HepG2 (cell line): ENCODE data around the gene C20orf204. TPM values are rescaled to one million over a fixed set of nuclear protein-coding genes. Genes with fewer than 3 reads are reported as not detected.

ENCODE experiments used
- ARNTL ChIP-seq: sonication (generic); formaldehyde crosslinking; IDR thresholded peaks from 2 replicates; pipeline ENCODE4 v1.4.0; 2020; ENCODE audit warnings: mild to moderate bottlenecking, missing genetic modification reagents
- BRCA1 ChIP-seq: sonication (generic); formaldehyde crosslinking; IDR thresholded peaks from 2 replicates; pipeline ENCODE4 v1.4.0; 2020; ENCODE audit warnings: missing genetic modification reagents
- ELF4 ChIP-seq: sonication (generic); formaldehyde crosslinking; IDR thresholded peaks from 2 replicates; pipeline ENCODE4 v1.5.0; 2020; ENCODE audit warnings: missing genetic modification reagents, mild to moderate bottlenecking, moderate library complexity, borderline replicate concordance
- FOXP1 ChIP-seq, 2 experiments: fragments of 450-650 bp in 1 of 2; IDR thresholded peaks; 2 replicates each; pipeline ENCODE4 v1.6.1; 2017 to 2018; ENCODE audit warnings: antibody characterized with exemption in 1 of 2
- MED8 ChIP-seq: sonication (generic); formaldehyde crosslinking; IDR thresholded peaks from 2 replicates; pipeline ENCODE4 v1.8.1; 2023; ENCODE audit warnings: mild to moderate bottlenecking, missing genetic modification reagents; ENCODE audit not compliant: insufficient replicate concordance
- RXRB ChIP-seq: IDR thresholded peaks from 2 replicates; pipeline ENCODE4 v1.6.1; 2016; ENCODE audit warnings: borderline replicate concordance, missing genetic modification reagents, missing compliant biosample characterization
- SALL2 ChIP-seq: sonication (generic); formaldehyde crosslinking; IDR thresholded peaks from 2 replicates; pipeline ENCODE4 v1.8.1; 2023; ENCODE audit warnings: mild to moderate bottlenecking, missing genetic modification reagents, inconsistent platforms
- SNAI1 ChIP-seq: sonication (generic); formaldehyde crosslinking; IDR thresholded peaks from 2 replicates; pipeline ENCODE4 v1.5.0; 2020; ENCODE audit warnings: mild to moderate bottlenecking, missing genetic modification reagents, borderline replicate concordance
- SP1 ChIP-seq, 2 experiments: fragments of 450-650 bp in 1 of 2; sonication (generic) in 1 of 2; formaldehyde crosslinking in 1 of 2; IDR thresholded peaks; 2 replicates each; pipeline versions ENCODE4 v1.4.0 to v1.6.1; 2016 to 2020; ENCODE audit warnings: missing genetic modification reagents in 1 of 2
- ZNF10 ChIP-seq: sonication (generic); formaldehyde crosslinking; IDR thresholded peaks from 2 replicates; pipeline ENCODE4 v1.4.0; 2020; ENCODE audit warnings: mild to moderate bottlenecking, low read depth, missing genetic modification reagents, borderline replicate concordance
- ZNF232 ChIP-seq: sonication (generic); formaldehyde crosslinking; IDR thresholded peaks from 2 replicates; pipeline ENCODE4 v1.4.0; 2020; ENCODE audit warnings: missing genetic modification reagents, borderline replicate concordance
- ZNF501 ChIP-seq: sonication (generic); formaldehyde crosslinking; IDR thresholded peaks from 2 replicates; pipeline ENCODE4 v1.5.1; 2020; ENCODE audit warnings: mild to moderate bottlenecking, moderate library complexity, missing genetic modification reagents
- ZSCAN9 ChIP-seq: IDR thresholded peaks from 2 replicates; pipeline ENCODE4 v1.6.1; 2016; ENCODE audit warnings: borderline replicate concordance
- polyA plus RNA-seq, 8 experiments: library from polyadenylated mRNA; depleted of rRNA in 3 of 8; stranded (reverse) in 7 of 8; unstranded in 1 of 8; fragments of >200 nt; fragmentation: Illumina TruSeq in 4 of 8; extraction: Trizol in 4 of 8; gene quantifications; 2 replicates each; pipeline versions ENCODE4 v1.2.1 to v1.2.3, GENCODE V29; 2011 to 2016; ENCODE audit warnings: low read depth in 4 of 8, missing spikeins in 1 of 8, mixed read lengths in 1 of 8; ENCODE audit not compliant: insufficient read depth in 1 of 8
- total RNA-seq, 5 experiments: library from RNA; depleted of rRNA; stranded (reverse); fragments of >200 nt; fragmentation: Illumina TruSeq; extraction: Trizol; gene quantifications; 2 replicates each; pipeline ENCODE4 v1.2.3, GENCODE V29; 2016; ENCODE audit warnings: low read depth in 1 of 5
- TF ChIP-seq, protein P1 (sequence below), 2 experiments: IDR thresholded peaks; 2 replicates each; pipeline ENCODE4 v1.6.1; 2011 to 2012; ENCODE audit warnings: low read length in 2 of 2, borderline replicate concordance in 1 of 2, low read depth in 1 of 2, mild to moderate bottlenecking in 1 of 2, moderate library complexity in 1 of 2
- TF ChIP-seq, protein P2 (sequence below): sonication (generic); formaldehyde crosslinking; IDR thresholded peaks from 2 replicates; pipeline ENCODE4 v1.8.0; 2022; ENCODE audit warnings: mild to moderate bottlenecking, missing genetic modification reagents; ENCODE audit not compliant: insufficient replicate concordance
- TF ChIP-seq, protein P3 (sequence below): sonication (generic); formaldehyde crosslinking; IDR thresholded peaks from 2 replicates; pipeline ENCODE4 v1.4.0; 2020; ENCODE audit warnings: missing genetic modification reagents
- TF ChIP-seq, protein P4 (sequence below): sonication (generic); formaldehyde crosslinking; IDR thresholded peaks from 2 replicates; pipeline ENCODE4 v1.5.1; 2020; ENCODE audit warnings: missing genetic modification reagents, mild to moderate bottlenecking, borderline replicate concordance
- TF ChIP-seq, protein P5 (sequence below): sonication (generic); formaldehyde crosslinking; IDR thresholded peaks from 2 replicates; pipeline ENCODE4 v1.8.1; 2023; ENCODE audit warnings: mild to moderate bottlenecking, missing genetic modification reagents, borderline replicate concordance
- TF ChIP-seq, protein P6 (sequence below): sonication (generic); formaldehyde crosslinking; IDR thresholded peaks from 2 replicates; pipeline ENCODE4 v1.5.1; 2020; ENCODE audit warnings: missing genetic modification reagents, mild to moderate bottlenecking, borderline replicate concordance

C20orf204 gene
- total and polyA plus RNA-seq, 2 of the 13 experiments (the other 11 are each of a cell fraction or from before 2014, with no cell fraction given), result 22.1 to 80.0 TPM

DNA sequence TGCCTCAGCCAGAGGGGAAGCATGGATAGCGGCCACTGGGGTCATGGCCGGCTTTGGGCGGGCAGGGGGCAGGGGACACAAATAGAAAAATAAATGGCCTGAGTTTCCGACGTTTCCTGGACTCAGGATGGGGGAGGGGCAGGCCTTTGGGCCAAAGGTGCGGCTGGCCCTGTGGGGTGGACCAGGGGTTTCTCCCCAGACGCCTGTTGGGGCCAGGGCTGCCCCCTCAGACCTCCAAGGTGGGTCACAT is 20.6 kb downstream of the C20orf204 start (continued):
- TF ChIP-seq, protein P1, sequence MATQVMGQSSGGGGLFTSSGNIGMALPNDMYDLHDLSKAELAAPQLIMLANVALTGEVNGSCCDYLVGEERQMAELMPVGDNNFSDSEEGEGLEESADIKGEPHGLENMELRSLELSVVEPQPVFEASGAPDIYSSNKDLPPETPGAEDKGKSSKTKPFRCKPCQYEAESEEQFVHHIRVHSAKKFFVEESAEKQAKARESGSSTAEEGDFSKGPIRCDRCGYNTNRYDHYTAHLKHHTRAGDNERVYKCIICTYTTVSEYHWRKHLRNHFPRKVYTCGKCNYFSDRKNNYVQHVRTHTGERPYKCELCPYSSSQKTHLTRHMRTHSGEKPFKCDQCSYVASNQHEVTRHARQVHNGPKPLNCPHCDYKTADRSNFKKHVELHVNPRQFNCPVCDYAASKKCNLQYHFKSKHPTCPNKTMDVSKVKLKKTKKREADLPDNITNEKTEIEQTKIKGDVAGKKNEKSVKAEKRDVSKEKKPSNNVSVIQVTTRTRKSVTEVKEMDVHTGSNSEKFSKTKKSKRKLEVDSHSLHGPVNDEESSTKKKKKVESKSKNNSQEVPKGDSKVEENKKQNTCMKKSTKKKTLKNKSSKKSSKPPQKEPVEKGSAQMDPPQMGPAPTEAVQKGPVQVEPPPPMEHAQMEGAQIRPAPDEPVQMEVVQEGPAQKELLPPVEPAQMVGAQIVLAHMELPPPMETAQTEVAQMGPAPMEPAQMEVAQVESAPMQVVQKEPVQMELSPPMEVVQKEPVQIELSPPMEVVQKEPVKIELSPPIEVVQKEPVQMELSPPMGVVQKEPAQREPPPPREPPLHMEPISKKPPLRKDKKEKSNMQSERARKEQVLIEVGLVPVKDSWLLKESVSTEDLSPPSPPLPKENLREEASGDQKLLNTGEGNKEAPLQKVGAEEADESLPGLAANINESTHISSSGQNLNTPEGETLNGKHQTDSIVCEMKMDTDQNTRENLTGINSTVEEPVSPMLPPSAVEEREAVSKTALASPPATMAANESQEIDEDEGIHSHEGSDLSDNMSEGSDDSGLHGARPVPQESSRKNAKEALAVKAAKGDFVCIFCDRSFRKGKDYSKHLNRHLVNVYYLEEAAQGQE (IDR thresholded peaks at IDR 0.05; ENCODE audit: borderline replicate concordance in 1 of 2, low read depth in 1 of 2, low read length in 2 of 2), result no peak
- TF ChIP-seq, protein P2, sequence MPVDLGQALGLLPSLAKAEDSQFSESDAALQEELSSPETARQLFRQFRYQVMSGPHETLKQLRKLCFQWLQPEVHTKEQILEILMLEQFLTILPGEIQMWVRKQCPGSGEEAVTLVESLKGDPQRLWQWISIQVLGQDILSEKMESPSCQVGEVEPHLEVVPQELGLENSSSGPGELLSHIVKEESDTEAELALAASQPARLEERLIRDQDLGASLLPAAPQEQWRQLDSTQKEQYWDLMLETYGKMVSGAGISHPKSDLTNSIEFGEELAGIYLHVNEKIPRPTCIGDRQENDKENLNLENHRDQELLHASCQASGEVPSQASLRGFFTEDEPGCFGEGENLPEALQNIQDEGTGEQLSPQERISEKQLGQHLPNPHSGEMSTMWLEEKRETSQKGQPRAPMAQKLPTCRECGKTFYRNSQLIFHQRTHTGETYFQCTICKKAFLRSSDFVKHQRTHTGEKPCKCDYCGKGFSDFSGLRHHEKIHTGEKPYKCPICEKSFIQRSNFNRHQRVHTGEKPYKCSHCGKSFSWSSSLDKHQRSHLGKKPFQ (CRISPR knock-in tag), result peak; percentile 96
- TF ChIP-seq FOXP1 (IDR thresholded peaks at IDR 0.05) (no peak), FOXP1 (CRISPR knock-in tag; IDR thresholded peaks at IDR 0.05) (0 out of 2 replicates have a peak, but pooled peaks have one; percentile 17), RXRB (CRISPR knock-in tag) (peak; percentile 91), SALL2 (CRISPR knock-in tag) (0 out of 2 replicates have a peak, but pooled peaks have one; percentile 4), ZNF10 (CRISPR knock-in tag) (no peak), ZNF232 (CRISPR knock-in tag) (no peak), ARNTL (CRISPR knock-in tag) (0 out of 2 replicates have a peak, but pooled peaks have one; percentile 59), ZSCAN9 (CRISPR knock-in tag) (0 out of 2 replicates have a peak, but pooled peaks have one; percentile 26), SP1 (IDR thresholded peaks at IDR 0.05) (no peak), SP1 (CRISPR knock-in tag; IDR thresholded peaks at IDR 0.05) (no peak), ELF4 (CRISPR knock-in tag) (0 out of 2 replicates have a peak, but pooled peaks have one; percentile 56), BRCA1 (CRISPR knock-in tag) (no peak), ZNF501 (no peak), MED8 (CRISPR knock-in tag) (peak; percentile 18), SNAI1 (CRISPR knock-in tag) (0 out of 2 replicates have a peak, but pooled peaks have one; percentile 16)
- TF ChIP-seq, protein P3, sequence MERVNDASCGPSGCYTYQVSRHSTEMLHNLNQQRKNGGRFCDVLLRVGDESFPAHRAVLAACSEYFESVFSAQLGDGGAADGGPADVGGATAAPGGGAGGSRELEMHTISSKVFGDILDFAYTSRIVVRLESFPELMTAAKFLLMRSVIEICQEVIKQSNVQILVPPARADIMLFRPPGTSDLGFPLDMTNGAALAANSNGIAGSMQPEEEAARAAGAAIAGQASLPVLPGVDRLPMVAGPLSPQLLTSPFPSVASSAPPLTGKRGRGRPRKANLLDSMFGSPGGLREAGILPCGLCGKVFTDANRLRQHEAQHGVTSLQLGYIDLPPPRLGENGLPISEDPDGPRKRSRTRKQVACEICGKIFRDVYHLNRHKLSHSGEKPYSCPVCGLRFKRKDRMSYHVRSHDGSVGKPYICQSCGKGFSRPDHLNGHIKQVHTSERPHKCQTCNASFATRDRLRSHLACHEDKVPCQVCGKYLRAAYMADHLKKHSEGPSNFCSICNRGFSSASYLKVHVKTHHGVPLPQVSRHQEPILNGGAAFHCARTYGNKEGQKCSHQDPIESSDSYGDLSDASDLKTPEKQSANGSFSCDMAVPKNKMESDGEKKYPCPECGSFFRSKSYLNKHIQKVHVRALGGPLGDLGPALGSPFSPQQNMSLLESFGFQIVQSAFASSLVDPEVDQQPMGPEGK (CRISPR knock-in tag), result peak; percentile 90
- TF ChIP-seq, protein P4, sequence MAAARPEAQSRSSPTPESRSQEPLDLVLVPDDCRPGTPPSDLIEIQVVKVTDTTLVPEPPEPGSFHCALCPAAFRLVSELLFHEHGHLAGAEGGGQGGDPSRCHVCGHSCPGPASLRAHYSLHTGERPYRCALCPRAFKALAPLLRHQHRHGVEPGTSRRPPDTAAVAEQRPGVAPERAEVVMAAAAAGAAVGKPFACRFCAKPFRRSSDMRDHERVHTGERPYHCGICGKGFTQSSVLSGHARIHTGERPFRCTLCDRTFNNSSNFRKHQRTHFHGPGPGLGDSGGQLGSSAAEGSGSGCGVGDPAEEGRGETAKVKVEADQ (CRISPR knock-in tag), result no peak
- TF ChIP-seq, protein P5, sequence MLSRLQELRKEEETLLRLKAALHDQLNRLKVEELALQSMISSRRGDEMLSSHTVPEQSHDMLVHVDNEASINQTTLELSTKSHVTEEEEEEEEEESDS (CRISPR knock-in tag), result 0 out of 2 replicates have a peak, but pooled peaks have one; percentile 26
- TF ChIP-seq, protein P6, sequence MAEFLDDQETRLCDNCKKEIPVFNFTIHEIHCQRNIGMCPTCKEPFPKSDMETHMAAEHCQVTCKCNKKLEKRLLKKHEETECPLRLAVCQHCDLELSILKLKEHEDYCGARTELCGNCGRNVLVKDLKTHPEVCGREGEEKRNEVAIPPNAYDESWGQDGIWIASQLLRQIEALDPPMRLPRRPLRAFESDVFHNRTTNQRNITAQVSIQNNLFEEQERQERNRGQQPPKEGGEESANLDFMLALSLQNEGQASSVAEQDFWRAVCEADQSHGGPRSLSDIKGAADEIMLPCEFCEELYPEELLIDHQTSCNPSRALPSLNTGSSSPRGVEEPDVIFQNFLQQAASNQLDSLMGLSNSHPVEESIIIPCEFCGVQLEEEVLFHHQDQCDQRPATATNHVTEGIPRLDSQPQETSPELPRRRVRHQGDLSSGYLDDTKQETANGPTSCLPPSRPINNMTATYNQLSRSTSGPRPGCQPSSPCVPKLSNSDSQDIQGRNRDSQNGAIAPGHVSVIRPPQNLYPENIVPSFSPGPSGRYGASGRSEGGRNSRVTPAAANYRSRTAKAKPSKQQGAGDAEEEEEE (CRISPR knock-in tag), result 0 out of 2 replicates have a peak, but pooled peaks have one; percentile 5
